GM12878 (cell line): ENCODE results near the gene CNOT10. TPM values are rescaled to one million over a fixed set of nuclear protein-coding genes. Genes with fewer than 3 reads are reported as not detected.
A peak's percentile ranks its signal among the peaks of the same experiment; 100 is the strongest.

Source experiments
- EP300 ChIP-seq, 2 experiments: fragments of 150-350 bp in 1 of 2; IDR thresholded peaks; 2 replicates each; pipeline ENCODE4 v1.6.1; 2011 to 2012; ENCODE audit warnings: low read depth in 2 of 2, low read length in 2 of 2, borderline replicate concordance in 1 of 2, improper control_type of control experiment in 1 of 2, inconsistent platforms in 1 of 2; ENCODE audit not compliant: control insufficient read depth in 1 of 2
- ESRRA ChIP-seq: IDR thresholded peaks from 2 replicates; pipeline ENCODE4 v1.6.1; 2012; ENCODE audit warnings: mild to moderate bottlenecking, low read length, improper control_type of control experiment
- GABPA ChIP-seq: IDR thresholded peaks from 2 replicates; pipeline ENCODE4 v1.6.1; 2014; ENCODE audit warnings: antibody characterized with exemption, low read depth, mild to moderate bottlenecking, inconsistent platforms
- LARP7 ChIP-seq: fragments of 450-650 bp; IDR thresholded peaks from 2 replicates; pipeline ENCODE4 v1.6.1; 2017; ENCODE audit warnings: mild to moderate bottlenecking
- MXI1 ChIP-seq: fragments of 150-350 bp; IDR thresholded peaks from 2 replicates; pipeline ENCODE4 v1.6.1; 2011; ENCODE audit warnings: low read depth, mild to moderate bottlenecking, inconsistent platforms, low read length, improper control_type of control experiment
- MYB ChIP-seq: fragments of 150-350 bp; IDR thresholded peaks from 2 replicates; pipeline ENCODE4 v1.6.1; 2014; ENCODE audit warnings: mild to moderate bottlenecking, low read depth, low read length, borderline replicate concordance
- NFYA ChIP-seq: IDR thresholded peaks from 2 replicates; pipeline ENCODE4 v1.6.1; 2011; ENCODE audit warnings: low read depth, mild to moderate bottlenecking, low read length, improper control_type of control experiment, borderline replicate concordance
- RFX5 ChIP-seq: IDR thresholded peaks from 2 replicates; pipeline ENCODE4 v1.6.1; 2011; ENCODE audit warnings: low read depth, low read length, improper control_type of control experiment
- SREBF2 ChIP-seq: IDR thresholded peaks from 2 replicates; pipeline ENCODE4 v1.6.1; 2012; ENCODE audit warnings: mild to moderate bottlenecking, low read length
- polyA plus RNA-seq, 11 experiments: library from polyadenylated mRNA; depleted of rRNA in 4 of 11; unstranded in 6 of 11; stranded (reverse) in 5 of 11; fragments of >200 nt; fragmentation: Nextera tagmentation in 4 of 11; fragmentation: Illumina TruSeq in 1 of 11; extraction: Ambion mirVana in 4 of 11; extraction: Trizol in 1 of 11; gene quantifications; 1 replicate in 1 of 11; 2 replicates in 10 of 11; pipeline versions ENCODE4 v1.2.1 to v1.2.3, GENCODE V29; 2011 to 2016; ENCODE audit warnings: inconsistent platforms in 2 of 11, missing spikeins in 2 of 11, low read depth in 1 of 11
- total RNA-seq, 4 experiments: library from RNA; depleted of rRNA in 3 of 4; stranded (reverse); fragments of >200 nt in 3 of 4; fragmentation: Illumina TruSeq in 1 of 4; extraction: Trizol in 1 of 4; gene quantifications; 2 replicates each; pipeline versions ENCODE4 v1.2.1 to v1.2.3, GENCODE V29; 2013 to 2021
- TF ChIP-seq, protein P1 (sequence below): IDR thresholded peaks from 2 replicates; pipeline ENCODE4 v1.6.1; 2012; ENCODE audit warnings: low read depth, low read length, improper control_type of control experiment
- TF ChIP-seq, protein P2 (sequence below): IDR thresholded peaks from 2 replicates; pipeline ENCODE4 v1.6.1; 2012; ENCODE audit warnings: low read depth, low read length, improper control_type of control experiment

CNOT10 gene
- total and polyA plus RNA-seq, 10 of the 15 experiments (the other 5 are each of a cell fraction or from before 2014, with no cell fraction given): 18.2 to 51.9 (median 45.5) TPM

DNA sequence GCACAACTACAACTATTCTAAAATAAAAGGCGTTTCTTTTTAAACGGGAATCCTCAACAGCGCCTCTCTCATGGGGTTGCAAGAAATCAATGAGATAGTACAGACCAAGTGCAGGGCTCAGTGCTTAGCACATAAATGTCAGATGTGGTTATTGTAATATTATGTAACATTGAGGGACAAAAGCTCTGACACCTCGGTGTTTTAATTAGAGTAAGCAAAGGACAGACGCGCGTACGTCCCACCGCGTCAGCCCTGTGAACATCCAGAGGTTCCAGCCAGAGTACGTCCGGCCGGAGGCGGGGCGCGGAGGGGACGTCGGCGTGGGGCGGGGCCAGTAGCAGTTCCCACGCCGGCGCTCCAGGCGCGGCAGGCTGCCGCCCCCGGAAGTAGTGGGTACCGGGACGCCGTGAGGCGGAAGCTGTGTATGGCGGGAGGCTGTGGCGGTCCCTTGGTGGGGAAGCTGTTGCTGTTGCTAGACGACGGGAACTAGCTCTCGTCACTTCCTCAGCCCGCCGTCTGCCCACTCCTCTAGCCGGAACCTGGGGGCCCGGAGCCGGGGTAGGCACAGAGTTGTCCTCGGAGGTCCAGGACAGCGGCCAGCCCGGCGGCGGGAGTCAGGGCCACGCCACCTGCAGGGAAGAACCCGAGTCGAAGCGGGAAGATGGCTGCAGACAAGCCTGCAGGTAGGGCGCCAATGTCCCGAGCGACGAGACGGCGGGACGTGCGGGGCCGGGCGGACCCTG lies at the start of gene CNOT10 (continued):
- TF ChIP-seq, protein P1, sequence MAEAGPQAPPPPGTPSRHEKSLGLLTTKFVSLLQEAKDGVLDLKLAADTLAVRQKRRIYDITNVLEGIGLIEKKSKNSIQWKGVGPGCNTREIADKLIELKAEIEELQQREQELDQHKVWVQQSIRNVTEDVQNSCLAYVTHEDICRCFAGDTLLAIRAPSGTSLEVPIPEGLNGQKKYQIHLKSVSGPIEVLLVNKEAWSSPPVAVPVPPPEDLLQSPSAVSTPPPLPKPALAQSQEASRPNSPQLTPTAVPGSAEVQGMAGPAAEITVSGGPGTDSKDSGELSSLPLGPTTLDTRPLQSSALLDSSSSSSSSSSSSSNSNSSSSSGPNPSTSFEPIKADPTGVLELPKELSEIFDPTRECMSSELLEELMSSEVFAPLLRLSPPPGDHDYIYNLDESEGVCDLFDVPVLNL: 0 out of 2 replicates have a peak, but pooled peaks have one; percentile 43
- TF ChIP-seq RFX5 (0 out of 2 replicates have a peak, but pooled peaks have one; percentile 45), LARP7 (peak; percentile 87), SREBF2 (no peak), GABPA (peak; percentile 89), EP300 (IDR thresholded peaks at IDR 0.05; ENCODE audit: borderline replicate concordance in 1 of 2, control insufficient read depth in 1 of 2, low read depth in 2 of 2, low read length in 2 of 2) (peak in 1 of 2 experiments; percentile 37; a peak in 1 of 4 replicates), ESRRA (no peak), MXI1 (peak; percentile 92), NFYA (no peak), MYB (no peak)
- TF ChIP-seq, protein P2, sequence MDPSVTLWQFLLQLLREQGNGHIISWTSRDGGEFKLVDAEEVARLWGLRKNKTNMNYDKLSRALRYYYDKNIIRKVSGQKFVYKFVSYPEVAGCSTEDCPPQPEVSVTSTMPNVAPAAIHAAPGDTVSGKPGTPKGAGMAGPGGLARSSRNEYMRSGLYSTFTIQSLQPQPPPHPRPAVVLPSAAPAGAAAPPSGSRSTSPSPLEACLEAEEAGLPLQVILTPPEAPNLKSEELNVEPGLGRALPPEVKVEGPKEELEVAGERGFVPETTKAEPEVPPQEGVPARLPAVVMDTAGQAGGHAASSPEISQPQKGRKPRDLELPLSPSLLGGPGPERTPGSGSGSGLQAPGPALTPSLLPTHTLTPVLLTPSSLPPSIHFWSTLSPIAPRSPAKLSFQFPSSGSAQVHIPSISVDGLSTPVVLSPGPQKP: peak; percentile 72
